Measurements from ENCODE around the gene KASH5.

Gene KASH5

DNA sequence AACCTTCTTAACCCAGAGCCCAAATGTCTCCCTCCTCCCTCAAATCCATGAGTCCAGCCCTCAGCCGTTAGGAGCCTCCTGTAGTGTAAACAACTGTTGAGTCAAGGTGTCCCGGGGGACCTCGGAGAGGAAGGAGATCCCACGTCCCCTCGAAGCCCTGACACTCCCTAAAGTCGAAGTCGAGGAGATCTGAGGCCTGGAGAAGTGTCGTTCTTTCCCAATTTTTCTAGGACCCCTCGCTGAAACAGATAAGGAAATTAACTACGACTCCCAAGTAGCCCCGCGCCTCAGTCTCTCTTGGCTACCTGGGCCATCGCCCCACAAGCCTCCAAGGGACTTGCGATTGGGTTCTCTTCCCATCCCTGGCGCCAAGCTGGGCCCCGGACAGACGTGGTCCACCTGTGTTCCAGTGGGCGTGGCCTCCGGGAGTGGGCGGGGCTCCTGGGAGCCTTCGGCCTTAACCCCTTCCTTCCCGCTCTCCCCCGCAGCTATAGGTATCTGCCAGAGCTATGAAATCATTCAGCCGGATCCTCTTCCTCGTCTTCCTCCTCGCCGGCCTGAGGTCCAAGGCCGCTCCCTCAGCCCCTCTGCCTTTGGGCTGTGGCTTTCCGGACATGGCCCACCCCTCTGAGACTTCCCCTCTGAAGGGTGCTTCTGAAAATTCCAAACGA is 38.0 kb downstream of the KASH5 start:
- no peaks in the 10 kb centered on the region for H4K20me1 ChIP-seq (ENCODE audit: insufficient read depth, low read length)
- no peak overlapping the region for H3K4me2 ChIP-seq (ENCODE audit: low read length)
- TF ChIP-seq EZH2phosphoT487 (IDR thresholded peaks at IDR 0.05; ENCODE audit: low read depth), result no peak
- TF ChIP-seq, protein P1, sequence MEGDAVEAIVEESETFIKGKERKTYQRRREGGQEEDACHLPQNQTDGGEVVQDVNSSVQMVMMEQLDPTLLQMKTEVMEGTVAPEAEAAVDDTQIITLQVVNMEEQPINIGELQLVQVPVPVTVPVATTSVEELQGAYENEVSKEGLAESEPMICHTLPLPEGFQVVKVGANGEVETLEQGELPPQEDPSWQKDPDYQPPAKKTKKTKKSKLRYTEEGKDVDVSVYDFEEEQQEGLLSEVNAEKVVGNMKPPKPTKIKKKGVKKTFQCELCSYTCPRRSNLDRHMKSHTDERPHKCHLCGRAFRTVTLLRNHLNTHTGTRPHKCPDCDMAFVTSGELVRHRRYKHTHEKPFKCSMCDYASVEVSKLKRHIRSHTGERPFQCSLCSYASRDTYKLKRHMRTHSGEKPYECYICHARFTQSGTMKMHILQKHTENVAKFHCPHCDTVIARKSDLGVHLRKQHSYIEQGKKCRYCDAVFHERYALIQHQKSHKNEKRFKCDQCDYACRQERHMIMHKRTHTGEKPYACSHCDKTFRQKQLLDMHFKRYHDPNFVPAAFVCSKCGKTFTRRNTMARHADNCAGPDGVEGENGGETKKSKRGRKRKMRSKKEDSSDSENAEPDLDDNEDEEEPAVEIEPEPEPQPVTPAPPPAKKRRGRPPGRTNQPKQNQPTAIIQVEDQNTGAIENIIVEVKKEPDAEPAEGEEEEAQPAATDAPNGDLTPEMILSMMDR (IDR thresholded peaks at IDR 0.05; ENCODE audit: low read depth, low read length), result no peak
- no peaks in the 10 kb centered on the region for H3K36me3 ChIP-seq (replicated peaks; ENCODE audit: low read depth, low read length)
- H3K9me3 ChIP-seq (ENCODE audit: insufficient read depth, low read length), result no peaks in the 10 kb centered on the region
- no peak overlapping the region for H2AFZ ChIP-seq (ENCODE audit: low read depth, low read length)
- H3K4me1 ChIP-seq (ENCODE audit: low read length), result peaks cover 10% of the 10 kb centered on the region
- no peak overlapping the region for H3K27ac ChIP-seq (ENCODE audit: low read length)
- no peak overlapping the region for H3K9ac ChIP-seq (ENCODE audit: low read length)
- no peaks in the 10 kb centered on the region for H3K79me2 ChIP-seq (ENCODE audit: low read length)
- H3K4me3 ChIP-seq (ENCODE audit: low read length), result no peak overlapping the region
- H3K27me3 ChIP-seq (ENCODE audit: low read depth, low read length), result peaks cover 41% of the 10 kb centered on the region

DNA sequence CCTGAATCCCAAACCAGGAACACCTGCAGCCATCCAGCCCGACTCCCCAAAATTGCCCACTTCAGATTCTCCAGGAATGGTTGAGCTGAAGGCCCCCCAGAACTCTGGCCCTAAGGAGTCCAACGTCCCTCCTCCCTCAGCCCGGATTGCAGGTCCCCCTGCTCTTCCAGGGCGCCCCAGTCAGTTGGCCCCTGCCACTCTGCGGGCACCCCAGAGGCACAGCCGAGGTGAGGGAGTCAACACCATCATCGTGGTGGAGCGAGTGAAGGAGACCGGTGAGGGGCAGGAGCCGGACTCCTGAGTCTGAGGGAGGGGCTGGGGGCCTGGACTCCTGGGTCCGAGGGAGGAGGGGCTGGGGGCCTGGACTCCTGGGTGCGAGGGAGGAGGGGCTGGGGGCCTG is 39.3 kb downstream of the KASH5 start:
- Histone ChIP-seq H2AFZ (ENCODE audit: low read depth, low read length) (no peak overlapping the region), H3K9me3 (ENCODE audit: insufficient read depth, low read length) (no peaks in the 10 kb centered on the region), H3K9ac (ENCODE audit: low read length) (no peak overlapping the region), H3K27ac (ENCODE audit: low read length) (no peak overlapping the region), H3K27me3 (ENCODE audit: low read depth, low read length) (peaks cover 41% of the 10 kb centered on the region), H3K36me3 (replicated peaks; ENCODE audit: low read depth, low read length) (no peaks in the 10 kb centered on the region), H3K4me1 (ENCODE audit: low read length) (peaks cover 10% of the 10 kb centered on the region), H4K20me1 (ENCODE audit: insufficient read depth, low read length) (no peaks in the 10 kb centered on the region), H3K79me2 (ENCODE audit: low read length) (no peaks in the 10 kb centered on the region), H3K4me2 (ENCODE audit: low read length) (no peak overlapping the region), H3K4me3 (ENCODE audit: low read length) (no peak overlapping the region)
- TF ChIP-seq, protein P1 (IDR thresholded peaks at IDR 0.05; ENCODE audit: low read depth, low read length), result no peak
- TF ChIP-seq EZH2phosphoT487 (IDR thresholded peaks at IDR 0.05; ENCODE audit: low read depth), result no peak

DNA sequence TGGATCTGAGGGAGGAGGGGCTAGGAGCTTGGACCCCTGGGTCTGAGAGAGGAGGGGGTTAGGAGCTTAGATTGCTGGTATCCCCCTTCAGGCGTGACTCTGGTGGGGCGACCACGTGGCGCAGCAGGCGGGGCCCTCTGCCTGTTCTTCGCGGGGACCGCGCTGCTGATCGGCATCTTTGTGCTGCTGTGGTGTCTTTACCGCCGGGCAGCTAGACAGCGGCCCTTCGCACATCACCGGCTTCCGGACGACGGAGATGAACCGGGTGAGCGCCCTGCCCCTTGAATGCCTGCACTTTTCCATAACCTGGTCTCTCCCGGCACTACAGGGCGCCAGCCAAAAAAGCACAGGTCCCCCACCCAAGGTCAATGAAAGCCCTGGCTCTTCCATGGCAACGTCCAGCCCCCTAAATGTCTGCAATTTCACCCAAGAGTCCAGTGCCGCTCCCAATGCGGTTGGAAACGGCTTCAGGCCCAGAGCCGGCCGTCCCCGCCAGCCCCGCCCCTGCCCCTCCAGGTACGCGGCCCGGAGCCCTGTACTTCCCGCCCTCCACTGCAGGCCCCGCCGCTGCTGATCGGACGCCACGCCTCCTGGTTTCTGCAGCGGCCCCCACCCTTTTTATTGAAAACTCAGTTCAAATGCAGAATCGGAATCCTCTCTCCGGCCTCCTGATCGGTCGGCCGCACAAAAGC is 40.0 kb downstream of the KASH5 start:
- Histone ChIP-seq H3K27ac (ENCODE audit: low read length) (no peak overlapping the region), H3K4me2 (ENCODE audit: low read length) (no peak overlapping the region), H3K4me3 (ENCODE audit: low read length) (no peak overlapping the region), H3K36me3 (replicated peaks; ENCODE audit: low read depth, low read length) (no peaks in the 10 kb centered on the region), H3K4me1 (ENCODE audit: low read length) (peaks cover 10% of the 10 kb centered on the region), H3K9ac (ENCODE audit: low read length) (no peak overlapping the region), H4K20me1 (ENCODE audit: insufficient read depth, low read length) (no peaks in the 10 kb centered on the region), H3K79me2 (ENCODE audit: low read length) (no peaks in the 10 kb centered on the region), H3K9me3 (ENCODE audit: insufficient read depth, low read length) (no peaks in the 10 kb centered on the region), H3K27me3 (ENCODE audit: low read depth, low read length) (peaks cover 41% of the 10 kb centered on the region), H2AFZ (ENCODE audit: low read depth, low read length) (no peak overlapping the region)
- no peak for TF ChIP-seq EZH2phosphoT487 (IDR thresholded peaks at IDR 0.05; ENCODE audit: low read depth)
- TF ChIP-seq, protein P1 (IDR thresholded peaks at IDR 0.05; ENCODE audit: low read depth, low read length), result no peak

DNA sequence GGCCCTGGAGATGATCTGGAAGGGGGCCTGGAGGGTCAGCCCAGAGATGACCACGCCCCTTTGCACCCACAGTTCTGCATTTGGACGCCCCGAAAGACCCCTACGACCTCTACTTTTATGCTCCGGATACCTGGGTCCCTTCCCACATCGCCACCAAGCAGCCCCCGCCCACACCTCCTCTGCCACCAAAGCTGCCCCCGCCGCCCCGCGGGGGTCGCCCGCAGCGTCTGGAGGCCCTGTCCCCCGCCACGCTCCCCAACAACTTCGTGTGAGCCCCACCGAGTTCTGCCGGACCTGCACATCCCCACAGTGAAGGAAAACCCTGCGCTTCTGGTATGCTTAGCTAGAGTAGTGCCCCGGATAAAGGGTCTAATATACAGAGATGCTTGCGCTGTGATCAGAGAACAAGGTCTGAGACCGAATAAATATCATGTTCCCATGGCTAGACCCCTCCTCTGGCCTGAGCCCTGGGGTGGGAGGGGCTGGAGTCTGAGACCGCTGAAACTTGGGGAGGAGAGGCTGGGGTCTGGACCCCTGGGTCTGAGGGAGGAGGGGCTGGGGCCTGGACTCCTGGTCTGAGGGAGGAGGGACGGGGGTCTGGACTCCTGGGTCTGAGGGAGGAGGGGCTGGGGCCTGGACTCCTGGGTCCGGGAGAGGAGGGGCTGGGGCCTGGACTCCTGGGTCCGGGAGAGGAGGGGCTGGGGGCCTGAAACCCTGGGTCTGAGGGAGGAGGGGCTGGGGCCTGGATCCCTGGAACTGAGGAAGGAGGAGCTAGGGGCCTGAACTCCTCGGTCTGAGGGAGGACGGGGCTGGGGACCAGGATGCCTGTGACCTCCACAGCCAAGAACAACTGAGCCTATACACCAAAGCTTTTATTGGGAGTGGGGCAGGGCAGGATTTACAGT is 40.8 kb downstream of the KASH5 start:
- Histone ChIP-seq H2AFZ (ENCODE audit: low read depth, low read length) (no peak overlapping the region), H3K9me3 (ENCODE audit: insufficient read depth, low read length) (no peaks in the 10 kb centered on the region), H3K4me1 (ENCODE audit: low read length) (peaks cover 10% of the 10 kb centered on the region), H4K20me1 (ENCODE audit: insufficient read depth, low read length) (no peaks in the 10 kb centered on the region), H3K79me2 (ENCODE audit: low read length) (no peaks in the 10 kb centered on the region), H3K27me3 (ENCODE audit: low read depth, low read length) (peaks cover 35% of the 10 kb centered on the region), H3K36me3 (replicated peaks; ENCODE audit: low read depth, low read length) (no peaks in the 10 kb centered on the region), H3K4me2 (ENCODE audit: low read length) (no peak overlapping the region), H3K9ac (ENCODE audit: low read length) (no peak overlapping the region), H3K27ac (ENCODE audit: low read length) (no peak overlapping the region), H3K4me3 (ENCODE audit: low read length) (no peak overlapping the region)
- TF ChIP-seq, protein P1 (IDR thresholded peaks at IDR 0.05; ENCODE audit: low read depth, low read length), result no peak
- TF ChIP-seq EZH2phosphoT487 (IDR thresholded peaks at IDR 0.05; ENCODE audit: low read depth), result no peak
